HK-2 (cell line): ENCODE measurements around the gene CRYGD.
"Not testable (repeated sequence)": the region's sequence is repeated elsewhere in the genome, so short reads cannot be mapped to it uniquely, and the experiment has no call there.

ENCODE experiments used
- DNase-seq: peaks from one replicate; pipeline ENCODE4 v3.0.0-alpha.2; 2018; ENCODE audit not compliant: unreplicated experiment

The CRYGD gene

DNA sequence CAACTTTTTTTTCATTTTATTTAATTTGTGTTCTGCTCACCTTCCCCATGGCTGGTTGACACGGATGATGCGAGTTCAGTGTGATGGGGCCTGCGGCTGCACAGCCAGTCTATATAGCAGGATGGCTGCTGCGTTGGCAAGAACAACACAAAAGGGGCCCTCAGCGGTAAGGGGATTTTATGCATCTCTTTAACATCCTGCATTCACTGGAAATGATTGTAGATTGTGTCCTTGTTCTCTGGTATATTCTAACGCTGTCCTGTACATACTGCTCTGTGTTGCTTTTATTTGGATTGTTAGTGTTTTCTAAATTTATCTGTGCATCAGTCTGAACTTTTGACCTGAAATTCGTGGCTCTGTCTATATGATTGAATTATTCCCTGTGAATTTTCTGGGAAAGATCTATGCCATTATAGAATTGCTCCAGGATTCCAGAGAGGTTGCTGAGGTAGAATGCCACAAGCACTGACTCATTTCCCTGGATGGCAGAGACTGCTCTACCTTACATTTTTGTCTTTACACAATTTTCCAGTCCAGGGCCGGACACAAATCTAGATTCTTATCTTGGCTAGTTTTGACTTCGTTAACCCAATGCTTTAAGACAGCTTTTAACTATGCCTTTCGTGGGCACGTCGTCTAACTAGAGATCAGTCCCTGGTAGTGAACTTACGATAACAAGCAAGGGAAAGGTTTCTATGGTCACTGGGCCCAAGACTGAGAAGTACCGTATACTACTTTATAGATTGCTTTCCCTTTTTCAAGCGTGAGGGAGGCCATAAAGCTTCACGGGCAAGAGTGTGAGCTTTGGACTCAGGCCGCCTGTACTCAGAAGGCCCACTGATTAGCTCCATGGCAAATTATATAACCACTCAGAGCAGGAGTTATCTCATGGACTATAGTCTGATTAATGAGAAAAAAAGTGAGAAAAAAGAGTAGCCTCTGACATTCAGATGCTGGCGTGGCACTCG is 5.7 kb upstream of the CRYGD start, which contains the start of gene CRYGC:
Gene CRYGC, minus strand, starts transcription at position 85 of the 968 bp plus-strand sequence. Its CDS starts 36 bp downstream, at position 49.
- DNase-seq, result no peak

DNA sequence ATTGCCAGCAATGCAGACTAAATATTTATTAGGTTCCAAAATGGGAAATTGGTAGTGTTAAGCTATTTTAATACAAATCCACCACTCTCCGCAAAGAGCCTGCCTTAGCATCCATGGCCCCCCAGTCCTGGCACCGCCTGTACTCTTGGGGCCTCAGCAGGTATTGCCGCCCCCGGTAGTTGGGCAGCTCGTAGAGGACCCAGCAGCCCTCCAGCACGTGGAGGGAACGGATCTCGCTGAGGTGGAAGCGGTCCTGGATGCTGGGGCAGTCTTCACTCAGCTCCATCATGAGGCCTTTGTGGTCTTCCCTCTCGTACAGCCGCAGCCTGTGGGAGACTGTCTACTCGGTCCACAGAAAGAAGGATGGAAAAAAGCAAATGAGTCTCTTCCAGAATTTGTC is 3.8 kb upstream of the CRYGD start:
- DNase-seq, result no peak

DNA sequence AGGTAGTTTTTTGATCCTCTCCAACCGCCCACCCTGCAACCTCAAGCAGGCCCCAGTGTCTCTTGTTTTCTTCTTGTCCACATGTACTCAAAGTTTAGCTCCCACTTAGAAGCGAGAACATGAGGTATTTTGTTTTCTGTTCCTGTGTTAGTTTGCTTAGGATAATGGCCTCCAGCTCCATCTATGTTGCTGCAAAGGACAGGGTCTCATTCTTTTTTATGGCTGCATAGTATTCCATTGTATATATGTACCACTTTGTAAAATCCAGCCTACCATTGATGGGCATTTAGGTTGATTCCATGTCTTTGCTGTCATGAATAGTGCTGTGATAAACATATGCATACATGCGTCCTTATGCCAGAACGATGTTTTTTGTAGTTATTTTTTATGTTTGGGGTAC is 2.8 kb upstream of the CRYGD start:
- no peak for DNase-seq

DNA sequence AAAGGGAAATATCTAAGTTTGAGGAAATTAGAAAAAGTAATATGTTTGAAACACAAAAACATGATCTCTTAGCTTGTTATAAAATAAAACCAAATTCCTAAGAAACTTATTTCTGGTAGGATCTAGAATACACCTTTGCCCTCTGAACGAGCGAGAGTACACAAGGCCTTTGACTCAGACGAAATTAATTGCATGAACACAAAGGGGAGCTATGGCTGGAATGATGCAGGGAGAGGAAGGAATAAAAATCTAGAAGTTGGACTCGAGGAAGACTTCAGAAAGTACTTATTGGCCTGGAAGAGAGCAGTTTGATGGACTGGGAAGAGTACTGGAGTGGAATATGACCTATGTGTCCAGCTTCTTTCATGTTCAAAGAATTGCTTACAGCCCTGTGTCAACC is 927 bp upstream of the CRYGD start:
- no peak for DNase-seq

DNA sequence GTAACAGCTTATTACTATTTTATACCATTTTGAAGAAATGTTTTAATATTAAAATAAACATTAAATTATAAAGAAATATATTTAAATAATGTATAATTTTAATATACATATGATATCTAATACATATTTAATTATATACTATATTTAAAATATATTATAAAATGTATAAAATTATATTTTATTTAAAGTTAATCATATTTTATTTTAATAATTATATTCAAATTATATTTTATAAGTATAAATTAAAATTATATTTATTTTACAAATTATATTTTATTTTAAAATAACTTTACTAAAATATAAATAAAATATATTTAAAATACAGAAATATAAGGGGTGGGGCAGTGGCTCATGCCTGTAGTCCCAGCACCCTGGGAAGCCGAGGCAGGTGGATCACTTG is 2.1 kb downstream of the CRYGD start:
- no peak for DNase-seq

DNA sequence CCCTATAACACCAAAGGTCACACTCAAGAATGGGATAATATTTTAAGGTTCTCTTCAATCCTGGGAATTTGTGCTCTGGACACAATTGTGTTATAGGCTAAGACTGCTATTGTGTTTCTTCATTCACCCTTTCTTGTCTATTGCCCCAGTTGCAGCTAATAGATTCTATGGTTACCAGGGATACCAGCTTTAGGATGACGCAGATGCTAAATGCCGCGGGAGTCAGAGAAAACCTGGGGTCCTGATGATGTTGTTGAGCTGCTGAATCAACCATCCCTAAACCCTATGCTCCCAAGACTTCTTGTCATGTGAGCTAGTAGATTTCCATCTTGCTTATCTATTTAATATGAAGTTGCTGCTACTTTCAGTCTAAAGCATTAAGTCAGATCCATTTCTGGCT is 5.4 kb downstream of the CRYGD start:
- no peak for DNase-seq

DNA sequence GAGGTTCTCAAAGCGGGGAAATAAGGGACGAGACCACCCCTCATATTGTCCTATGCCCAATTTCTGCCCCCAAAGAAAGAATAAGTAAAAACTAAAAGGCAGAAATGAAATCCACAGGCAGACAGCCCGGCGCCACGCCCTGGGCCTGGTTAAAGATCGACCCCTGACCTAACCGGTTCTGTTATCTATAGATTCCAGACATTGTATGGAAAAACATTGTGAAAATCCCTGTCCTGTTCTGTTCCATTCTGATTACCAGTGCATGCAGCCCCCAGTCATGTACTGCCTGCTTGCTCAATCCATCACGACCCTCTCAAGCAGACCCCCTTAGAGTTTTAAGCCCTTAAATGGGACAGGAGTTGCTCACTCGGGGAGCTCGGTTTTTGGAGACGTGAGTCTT is 6.9 kb downstream of the CRYGD start:
- DNase-seq, result not testable (repeated sequence)

DNA sequence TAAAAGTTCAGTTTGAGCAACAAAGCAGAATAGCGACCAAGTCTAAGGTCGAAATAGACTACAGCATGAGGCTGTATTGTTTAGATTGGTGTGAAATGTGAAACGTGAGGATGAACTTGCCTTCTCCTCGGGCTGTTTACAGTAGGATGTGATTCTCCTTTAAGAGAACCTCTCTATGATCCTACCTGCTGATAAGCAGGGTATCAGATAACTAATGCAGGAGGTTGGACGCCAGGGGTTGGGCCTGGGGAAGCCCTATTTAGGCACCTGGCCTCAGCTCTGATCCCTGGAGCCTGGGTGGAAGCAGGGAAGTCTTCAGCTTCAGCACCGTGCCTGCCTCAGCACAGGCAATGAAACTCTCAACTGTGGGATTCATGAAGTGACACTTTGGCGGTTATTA is 11.4 kb downstream of the CRYGD start:
- DNase-seq, result no peak

DNA sequence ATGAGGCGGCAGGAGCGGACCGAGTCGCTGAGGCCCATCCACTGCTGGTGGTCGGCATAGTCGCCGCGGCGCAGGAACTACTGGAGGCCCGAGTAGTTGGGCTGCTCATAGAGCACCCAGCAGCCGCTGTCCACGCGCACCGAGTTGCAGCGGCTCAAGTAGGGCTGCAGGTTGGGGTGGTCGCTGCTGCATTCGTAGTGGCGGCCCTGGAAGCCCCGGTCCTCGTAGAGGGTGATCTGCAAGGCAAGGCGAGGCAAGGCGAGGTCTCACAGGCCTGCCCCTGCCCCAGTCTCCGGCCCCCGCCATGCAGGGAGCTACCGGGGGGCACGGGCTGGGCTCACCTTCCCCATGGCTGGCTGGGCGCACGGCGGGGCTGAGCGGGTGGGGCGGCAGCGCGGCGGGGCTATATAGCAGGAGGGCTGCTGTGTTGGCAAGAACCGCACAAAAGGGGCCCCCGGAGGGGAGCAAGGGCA is 12.0 kb downstream of the CRYGD start:
- DNase-seq, result not testable (repeated sequence)

DNA sequence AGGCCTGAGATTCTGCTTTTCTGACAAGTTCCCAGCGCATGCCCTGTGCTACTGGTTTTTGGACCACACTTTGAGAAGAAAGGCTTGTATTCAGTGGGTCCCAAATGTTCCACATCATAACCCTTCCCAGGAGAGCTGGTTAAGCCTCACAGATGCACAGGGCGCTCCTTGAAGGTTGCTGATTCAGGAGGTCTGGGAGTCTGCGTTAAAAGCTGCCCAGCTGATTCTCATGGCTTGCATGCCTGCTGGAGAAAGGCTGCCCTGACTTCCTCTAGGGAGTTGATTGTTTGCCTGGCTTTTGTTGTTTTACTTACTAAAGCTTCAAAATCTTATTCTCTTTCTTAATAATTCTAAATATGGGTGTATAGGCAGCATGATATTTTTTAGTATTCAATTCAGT is 20.7 kb downstream of the CRYGD start:
- no peak for DNase-seq

DNA sequence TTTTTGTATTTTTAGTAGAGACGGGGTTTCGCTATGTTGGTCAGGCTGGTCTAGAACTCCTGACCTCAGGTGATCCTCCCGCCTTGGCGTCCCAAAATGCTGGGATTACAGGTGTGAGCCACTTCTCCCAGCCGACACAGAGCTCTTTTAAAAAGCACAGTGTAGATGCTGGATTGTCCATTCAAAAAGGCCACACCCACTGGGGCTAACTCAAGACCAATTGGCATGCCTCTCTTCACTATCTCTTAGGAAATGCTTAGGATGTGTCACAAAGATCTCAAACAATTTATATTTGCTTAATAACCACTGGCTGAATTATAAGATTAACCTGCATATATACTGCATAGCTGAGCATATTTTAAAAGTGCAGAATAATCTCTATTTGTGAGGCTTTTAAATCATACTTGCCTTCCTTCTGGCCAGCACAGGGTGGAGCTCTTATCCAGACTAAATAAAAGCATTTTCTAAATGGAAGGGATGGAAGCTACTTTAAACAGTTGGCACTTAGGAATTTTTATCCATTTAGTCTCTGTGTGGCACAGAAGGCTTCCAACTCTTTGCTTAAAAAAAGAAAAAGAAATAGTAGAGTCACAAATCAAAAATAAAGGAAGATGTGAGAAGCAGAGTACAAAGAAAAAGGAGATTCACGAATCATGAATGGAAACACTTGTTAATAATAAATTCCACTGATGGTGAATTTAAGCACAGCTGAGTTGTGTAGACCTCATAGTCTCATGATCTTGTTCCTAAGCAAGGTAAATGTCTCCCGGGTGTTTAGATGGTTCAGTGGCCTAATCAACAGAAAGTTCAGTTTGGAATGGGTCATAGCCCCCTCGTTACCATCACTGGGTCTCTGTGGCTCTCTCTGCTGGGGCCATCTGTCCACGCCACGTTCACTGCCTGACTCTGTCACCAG is 22.4 kb downstream of the CRYGD start:
- DNase-seq, result no peak

DNA sequence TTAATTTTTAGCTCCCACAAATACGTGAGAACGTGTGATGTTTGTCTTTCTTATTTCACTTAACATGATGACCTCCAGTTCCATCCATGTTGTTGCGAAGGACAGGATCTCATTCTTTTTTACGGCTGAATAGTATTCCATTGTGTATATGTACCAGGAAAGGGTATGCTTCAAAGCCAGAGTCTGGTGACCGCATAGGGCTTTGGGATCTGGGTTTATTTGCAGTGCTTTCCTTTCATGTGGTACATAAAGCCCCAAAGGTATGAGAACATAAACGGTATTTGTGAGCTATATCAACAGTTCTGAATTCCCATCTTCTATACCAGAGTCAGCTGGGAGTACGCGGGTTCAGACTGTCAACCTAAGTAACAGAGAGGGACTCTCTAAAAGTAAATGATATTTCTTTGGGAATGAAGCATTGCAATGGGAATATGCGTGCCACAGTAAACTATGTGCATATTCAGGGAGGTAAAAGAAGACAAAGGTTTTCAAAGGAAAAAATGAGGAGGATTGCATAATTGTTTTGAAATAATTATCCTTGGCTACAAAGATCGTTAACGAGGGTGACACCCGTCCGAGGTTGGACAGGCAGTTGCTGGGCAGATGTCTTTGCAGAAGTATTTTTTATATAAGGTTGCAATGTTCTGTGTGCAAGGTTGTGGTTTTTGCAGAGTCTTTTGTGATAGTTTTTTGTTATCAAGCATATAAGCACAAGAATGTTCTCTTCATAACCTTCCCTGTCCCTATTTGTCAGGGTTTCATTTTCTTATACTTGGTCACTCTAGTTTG is 24.4 kb downstream of the CRYGD start:
- no peak for DNase-seq

DNA sequence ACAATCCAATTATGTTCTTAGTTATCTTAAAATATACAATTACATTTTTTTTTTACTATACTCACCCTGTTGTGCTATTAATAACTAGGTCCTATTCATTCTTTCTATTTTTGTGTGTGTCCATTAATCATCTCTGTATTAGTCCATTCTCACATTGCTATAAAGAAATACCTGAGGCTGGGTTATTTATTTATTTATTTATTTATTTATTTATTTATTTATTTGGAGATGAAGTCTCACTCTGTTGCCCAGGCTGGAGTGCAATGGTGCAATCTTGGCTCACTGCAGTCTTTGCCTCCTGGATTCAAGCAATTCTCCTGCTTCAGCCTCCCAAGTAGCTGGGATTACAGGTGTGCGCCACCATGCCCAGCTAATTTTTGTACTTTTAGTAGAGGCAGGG is 25.6 kb downstream of the CRYGD start:
- not testable (repeated sequence) for DNase-seq

DNA sequence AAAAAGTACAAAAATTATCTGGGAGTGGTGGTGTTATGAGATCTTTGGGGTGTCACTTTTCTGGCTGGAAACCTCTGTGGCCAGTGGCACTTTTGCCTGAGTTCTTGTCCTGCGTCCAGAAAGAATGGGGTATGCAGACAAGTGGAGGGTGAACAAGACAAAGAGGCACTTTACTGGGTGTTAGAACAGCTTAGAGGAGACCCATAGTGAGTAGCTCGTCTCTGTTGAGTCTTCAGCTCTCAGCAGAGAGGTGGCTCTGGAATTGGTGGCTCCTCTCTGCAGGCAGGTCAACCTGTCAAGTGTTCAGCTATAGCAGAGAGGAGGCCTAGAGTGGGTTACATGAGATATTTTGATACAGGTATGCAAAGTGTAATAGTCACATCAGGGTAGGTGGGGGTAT is 26.1 kb downstream of the CRYGD start:
- no peak for DNase-seq

DNA sequence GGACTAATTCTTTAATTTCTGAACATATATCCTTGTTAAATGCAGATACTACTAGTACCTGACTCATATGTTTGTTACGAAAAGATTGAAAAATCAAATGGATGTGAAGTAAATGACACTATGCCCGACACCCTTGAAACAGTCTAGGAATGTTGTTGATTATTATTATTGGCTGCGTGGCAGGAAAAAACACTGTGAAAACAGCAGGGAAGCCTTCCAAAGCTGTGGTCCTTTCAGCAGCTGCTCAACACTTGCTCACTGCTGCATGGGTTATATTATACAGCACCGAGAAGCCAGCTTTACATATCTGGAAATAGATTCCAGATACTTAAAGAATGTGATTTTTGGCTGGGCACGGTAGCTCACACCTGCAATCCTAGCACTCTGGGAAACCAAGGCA is 26.5 kb downstream of the CRYGD start:
- no peak for DNase-seq

DNA sequence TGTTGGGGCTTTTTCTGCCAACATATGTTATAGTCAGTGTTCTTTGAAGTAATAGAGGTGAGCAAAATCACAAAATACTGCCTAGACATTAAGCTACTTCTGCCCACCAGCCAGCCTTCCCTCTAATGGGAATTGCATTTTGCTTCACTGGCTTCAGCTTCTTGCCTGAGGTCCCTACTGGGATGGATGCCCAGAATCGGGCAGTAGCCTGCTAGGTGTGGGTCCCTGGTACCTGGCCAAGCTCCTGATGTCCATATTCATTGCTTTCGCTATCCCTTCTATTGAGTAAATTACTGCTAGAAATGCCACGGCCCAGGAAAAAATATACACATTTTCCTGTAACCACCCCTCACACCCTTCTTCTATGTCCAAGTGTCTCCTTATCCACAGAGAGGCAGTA is 27.0 kb downstream of the CRYGD start:
- DNase-seq, result no peak

DNA sequence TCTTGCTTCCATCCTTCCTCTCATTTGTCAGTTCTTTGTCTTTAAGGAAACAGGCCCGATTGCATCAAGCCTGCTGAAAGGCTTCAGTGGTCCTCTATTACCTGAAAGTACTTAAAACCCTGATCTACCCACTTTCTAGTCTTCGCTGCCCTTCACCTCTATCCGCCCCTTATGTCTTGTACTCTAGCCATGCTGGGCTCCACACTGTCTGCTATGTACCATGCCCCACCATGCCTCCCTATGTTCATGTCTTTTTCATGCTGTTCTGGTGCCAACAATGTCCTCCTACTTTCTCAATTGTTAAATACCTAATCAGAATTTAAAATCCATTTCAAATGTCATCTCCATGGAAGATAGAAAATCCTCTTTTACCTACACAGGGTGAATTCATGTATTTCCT is 28.2 kb downstream of the CRYGD start:
- no peak for DNase-seq

DNA sequence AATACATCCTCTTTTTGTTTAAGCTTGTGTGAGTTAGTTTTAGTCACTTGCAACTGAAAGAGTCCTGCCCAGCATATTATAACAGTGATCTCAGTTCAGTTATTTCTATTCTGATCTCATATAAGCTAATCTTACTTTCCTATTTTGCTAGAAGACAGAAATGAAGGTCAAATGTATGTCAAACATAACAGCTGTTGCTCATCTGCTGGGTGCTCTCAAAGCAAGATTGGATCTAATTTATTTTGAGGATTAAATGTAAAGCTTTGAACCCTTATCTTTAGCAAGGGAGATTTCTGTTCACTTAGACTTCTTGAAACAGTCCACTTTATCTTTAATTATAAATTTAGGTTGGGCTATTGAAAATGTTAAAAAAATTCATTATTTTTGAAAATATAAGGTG is 31.2 kb downstream of the CRYGD start:
- no peak for DNase-seq

DNA sequence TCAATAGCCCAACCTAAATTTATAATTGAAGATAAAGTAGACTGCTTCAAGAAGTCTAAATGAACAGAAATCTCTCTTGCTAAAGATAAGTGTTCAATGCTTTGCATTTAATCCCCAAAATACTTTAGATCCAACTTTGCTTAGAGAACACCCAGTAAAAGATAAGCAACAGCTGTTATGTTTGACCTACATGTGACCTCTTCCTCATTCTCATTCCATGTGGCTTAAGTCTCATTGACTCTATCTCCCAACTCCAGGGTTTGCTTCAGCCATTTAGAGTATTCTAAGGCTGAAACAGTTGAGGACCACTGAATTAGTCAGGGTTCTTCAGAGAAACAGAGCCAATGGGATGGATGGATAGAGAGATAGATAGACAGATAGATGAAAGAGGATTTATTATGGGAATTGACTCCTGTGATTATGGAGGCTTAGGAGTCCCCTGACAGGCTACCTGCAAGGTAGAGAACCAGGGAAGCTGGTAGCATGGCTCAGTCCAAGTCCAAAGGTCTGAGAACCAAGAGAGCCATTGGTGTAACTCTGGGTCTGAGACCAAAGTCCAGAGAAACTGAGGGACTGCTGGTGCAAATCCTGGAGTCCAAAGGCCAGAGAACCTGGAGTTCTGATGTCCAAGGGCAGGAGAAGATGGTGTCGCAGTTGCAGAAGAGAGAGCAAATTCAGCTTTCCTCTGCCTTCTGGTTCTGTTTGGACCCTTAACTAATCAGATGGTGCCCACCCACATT is 32.1 kb downstream of the CRYGD start:
- DNase-seq, result no peak

DNA sequence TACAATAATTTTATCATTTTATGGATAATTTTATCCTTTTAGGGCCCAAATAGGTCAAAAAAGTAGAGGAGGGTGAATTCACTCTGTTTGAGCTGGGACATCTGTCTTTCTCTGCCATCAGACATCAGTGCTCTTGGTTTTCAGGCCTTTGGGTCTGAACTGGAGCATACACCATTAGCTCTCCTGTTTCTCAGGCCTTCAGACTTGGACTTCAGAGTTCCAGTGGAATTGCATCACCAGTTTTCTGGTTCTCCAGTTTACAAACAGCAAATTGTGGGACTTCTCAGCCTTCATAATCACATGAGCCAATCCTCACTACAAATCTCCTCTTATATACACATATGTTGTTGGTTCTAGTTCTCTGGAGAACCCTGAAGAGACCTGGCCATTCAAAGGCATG is 33.9 kb downstream of the CRYGD start:
- no peak for DNase-seq

DNA sequence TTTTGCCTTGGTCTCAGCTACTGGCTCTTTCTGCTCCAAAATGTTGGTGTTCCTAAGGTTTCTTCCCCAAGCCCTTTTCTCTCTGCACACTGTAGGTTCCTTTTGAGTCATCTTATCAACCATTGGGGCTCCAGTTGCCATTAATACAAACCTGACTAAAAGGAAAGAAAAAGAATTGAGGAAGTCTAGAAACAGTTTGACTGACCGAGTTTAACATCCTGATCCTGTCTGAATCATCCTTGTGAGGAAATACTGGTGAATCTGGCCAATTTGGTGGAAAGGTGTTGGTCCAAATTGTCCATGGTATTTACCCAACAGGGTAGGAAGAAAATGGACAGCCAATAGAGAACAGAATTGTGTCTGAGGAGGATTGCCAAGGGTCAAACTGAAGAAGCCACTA is 38.3 kb downstream of the CRYGD start:
- DNase-seq, result no peak
